Peyer's patch (tissue), 4 donors: ENCODE measurements around the gene FXR1. TPM values are rescaled to one million over a fixed set of nuclear protein-coding genes. Genes with fewer than 3 reads are reported as not detected.
A peak's percentile ranks its signal among the peaks of the same experiment; 100 is the strongest.
"Not testable (repeated sequence)": the region's sequence is repeated elsewhere in the genome, so short reads cannot be mapped to it uniquely, and the experiment has no call there.

Experiments
- DNase-seq, 3 donors: peaks; one replicate each; pipeline ENCODE4 v3.0.0-alpha.2; 2017 to 2019
- H3K27ac ChIP-seq, 4 donors: fragments of 200-600 bp; sonication (generic); one replicate each; pipeline ENCODE4 v1.5.1; 2016 to 2019
- H3K27me3 ChIP-seq, 2 donors: fragments of 200-600 bp; sonication (generic); one replicate each; pipeline ENCODE4 v1.5.1; 2019
- H3K36me3 ChIP-seq, 3 donors: fragments of 200-600 bp; sonication (generic); one replicate each; pipeline ENCODE4 v1.5.1; 2016 to 2019
- H3K4me1 ChIP-seq, 4 donors: fragments of 200-600 bp; sonication (generic); one replicate each; pipeline ENCODE4 v1.5.1; 2016 to 2019
- H3K4me3 ChIP-seq, 4 donors: fragments of 200-600 bp; sonication (generic); 1 replicate in 3 of 4; 2 replicates in 1 of 4; pipeline ENCODE4 v1.5.1; 2016 to 2019; ENCODE audit warnings: mild to moderate bottlenecking in 1 of 4
- H3K9me3 ChIP-seq, 4 donors: fragments of 200-600 bp; sonication (generic); one replicate each; pipeline ENCODE4 v1.5.1; 2016 to 2019; ENCODE audit warnings: mild to moderate bottlenecking in 1 of 4
- CTCF ChIP-seq, 6 experiments: fragments of 450-650 bp in 4 of 6; fragments of 200-600 bp in 2 of 6; sonication (generic) in 1 of 6; IDR thresholded peaks; one replicate each; pipeline ENCODE4 v1.5.1; 2017 to 2019; ENCODE audit warnings: antibody characterized with exemption in 6 of 6, mild to moderate bottlenecking in 3 of 6, moderate library complexity in 1 of 6
- POLR2A ChIP-seq, 2 donors: fragments of 450-650 bp; IDR thresholded peaks; one replicate each; pipeline ENCODE4 v1.5.1; 2017; ENCODE audit warnings: antibody characterized with exemption in 2 of 2, mild to moderate bottlenecking in 2 of 2, moderate library complexity in 2 of 2
- total RNA-seq, 4 donors: library from RNA; depleted of rRNA; stranded (reverse); fragments of >200 nt; gene quantifications; one replicate each; pipeline ENCODE4 v1.1.0, GENCODE V29; 2016

FXR1 gene
- total RNA-seq, 4 donors from 2014 or later = 54.5 to 115 (median 79.9) TPM

DNA sequence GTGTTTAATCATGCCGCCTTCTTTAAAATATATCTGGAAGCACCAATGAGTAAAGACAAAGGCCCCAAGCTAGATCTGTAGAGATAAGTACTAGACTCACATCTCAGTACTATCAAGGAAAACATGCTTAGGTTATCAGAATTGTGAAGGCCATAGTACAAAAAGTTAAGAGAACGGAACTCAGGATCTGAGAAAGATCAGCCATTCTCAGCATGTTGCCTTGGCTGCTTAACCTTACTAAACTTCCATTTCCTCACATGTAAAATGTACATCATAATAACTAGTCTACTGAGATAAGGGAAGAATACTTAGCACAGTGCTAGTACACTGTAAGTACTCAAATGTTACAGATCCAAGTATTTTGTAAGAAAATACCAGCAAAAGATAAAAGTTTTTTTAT, 69.4 kb downstream of the FXR1 start:
- no peaks in the 10 kb centered on the region for H3K4me1 ChIP-seq

GRCh38 chr3:180983136-180983535, 70.7 kb downstream of the FXR1 start:
- Histone ChIP-seq H3K9me3 (no peaks in the 10 kb centered on the region), H3K36me3 (peaks cover 0 to 61% (median 0%) of the 10 kb centered on the region in 3 donors), H3K27ac (no peak overlapping the region), H3K27me3 (no peaks in the 10 kb centered on the region), H3K4me3 (no peak overlapping the region), H3K4me1 (peaks cover 0 to 10% (median 0%) of the 10 kb centered on the region in 4 donors)
- no peak for TF ChIP-seq POLR2A (IDR thresholded peaks at IDR 0.05)
- TF ChIP-seq CTCF (IDR thresholded peaks at IDR 0.05) = no peak
- no peak for DNase-seq

More for the DNA sequence above, 69.4 kb downstream of the FXR1 start:
- H3K36me3 ChIP-seq = peaks cover 0 to 58% (median 0%) of the 10 kb centered on the region in 3 donors
- H3K27me3 ChIP-seq = no peaks in the 10 kb centered on the region
- H3K27ac ChIP-seq = no peak overlapping the region
- no peaks in the 10 kb centered on the region for H3K9me3 ChIP-seq
- no peak for TF ChIP-seq CTCF (IDR thresholded peaks at IDR 0.05)
- TF ChIP-seq POLR2A (IDR thresholded peaks at IDR 0.05) = no peak
- no peak overlapping the region for H3K4me3 ChIP-seq
- no peak for DNase-seq

DNA sequence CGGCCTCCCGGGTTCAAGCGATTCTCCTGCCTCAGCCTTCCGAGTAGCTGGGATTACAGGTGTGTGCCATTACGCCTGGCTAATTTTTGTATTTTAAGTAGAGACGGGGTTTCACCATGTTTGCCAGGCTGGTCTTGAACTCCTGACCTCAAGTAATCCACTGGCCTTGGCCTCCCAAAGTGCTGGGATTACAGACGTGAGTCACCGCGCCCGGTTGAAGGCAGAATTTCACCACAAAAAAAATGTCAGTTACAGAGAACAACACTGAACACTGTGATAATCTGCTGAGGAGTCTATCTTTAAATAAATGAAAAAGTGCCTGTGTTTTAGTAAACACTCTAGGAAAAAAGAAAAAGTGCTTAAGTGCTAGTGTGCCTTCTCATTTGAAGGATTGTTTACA, 73.9 kb downstream of the FXR1 start:
- Histone ChIP-seq H3K4me1 (peaks cover 0 to 27% (median 4%) of the 10 kb centered on the region in 4 donors), H3K36me3 (peaks cover 0 to 48% (median 0%) of the 10 kb centered on the region in 3 donors)
- DNase-seq, H3K9me3 ChIP-seq, H3K4me3 ChIP-seq, H3K27me3 ChIP-seq, H3K27ac ChIP-seq: not testable (repeated sequence)

GRCh38 chr3:180987344-180987743, 74.9 kb downstream of the FXR1 start:
- no peaks in the 10 kb centered on the region for H3K9me3 ChIP-seq
- no peaks in the 10 kb centered on the region for H3K27me3 ChIP-seq
- TF ChIP-seq CTCF (IDR thresholded peaks at IDR 0.05) = no peak
- no peak for TF ChIP-seq POLR2A (IDR thresholded peaks at IDR 0.05)
- no peak overlapping the region for H3K27ac ChIP-seq
- peaks cover 0 to 40% (median 0%) of the 10 kb centered on the region in 3 donors for H3K36me3 ChIP-seq
- no peak overlapping the region for H3K4me3 ChIP-seq
- peaks cover 0 to 27% (median 4%) of the 10 kb centered on the region in 4 donors for H3K4me1 ChIP-seq
- DNase-seq = no peak

GRCh38 chr3:180989291-180990163, 77.1 kb downstream of the FXR1 start, which contains the start of gene DNAJC19:
DNAJC19 (minus strand) TSS chr3:180989736; CDS start chr3:180989602, 134 bp downstream.
- Histone ChIP-seq H3K36me3 (peaks cover 0 to 25% (median 0%) of the 10 kb centered on the region in 3 donors), H3K4me3 (peak within 1 kb of the TSS; percentile 66 to 92 (median 82)), H3K27ac (peak within 1 kb of the TSS; percentile 80 to 92 (median 84)), H3K9me3 (no peaks in the 10 kb centered on the region), H3K4me1 (peaks cover 0 to 27% (median 4%) of the 10 kb centered on the region in 4 donors), H3K27me3 (no peaks in the 10 kb centered on the region)
- peak in 1 of 6 experiments; percentile 5 for TF ChIP-seq CTCF (IDR thresholded peaks at IDR 0.05)
- peak; percentile 64 to 75 for TF ChIP-seq POLR2A (IDR thresholded peaks at IDR 0.05)
- DNase-seq = peak; percentile 91 to 97 (median 92)

DNA sequence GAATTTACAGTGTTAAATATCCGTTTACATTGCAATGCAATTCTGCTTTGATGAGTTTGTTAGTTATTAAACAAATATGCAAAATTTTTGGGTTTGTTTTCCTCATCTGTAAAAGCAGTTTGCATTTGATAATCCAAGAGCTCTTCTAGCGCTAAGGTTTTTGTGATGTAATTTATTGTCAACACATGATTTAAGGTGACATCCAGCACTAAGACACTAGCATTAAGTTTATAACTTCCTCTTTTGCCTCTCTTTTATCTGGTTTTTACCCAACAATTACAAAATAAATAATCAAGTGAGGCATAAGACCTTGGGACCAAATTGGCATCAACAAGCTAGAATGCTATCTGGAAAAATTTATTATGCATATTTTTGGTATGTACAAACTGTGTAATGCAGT, 78.0 kb downstream of the FXR1 start:
- no peaks in the 10 kb centered on the region for H3K9me3 ChIP-seq
- DNase-seq = no peak
- H3K27ac ChIP-seq = no peak overlapping the region
- no peak for TF ChIP-seq POLR2A (IDR thresholded peaks at IDR 0.05)
- TF ChIP-seq CTCF (IDR thresholded peaks at IDR 0.05) = no peak
- peak overlapping the region; percentile 66 to 92 (median 82) for H3K4me3 ChIP-seq
- peaks cover 0 to 27% (median 4%) of the 10 kb centered on the region in 4 donors for H3K4me1 ChIP-seq
- peaks cover 0 to 15% (median 0%) of the 10 kb centered on the region in 3 donors for H3K36me3 ChIP-seq
- no peaks in the 10 kb centered on the region for H3K27me3 ChIP-seq
